ENCODE measurements around the gene RBFOX1.

Gene RBFOX1

GRCh38 chr16:7545251-7545650, 212.6 kb downstream of the RBFOX1 start:
- DNase-seq, result no peak

GRCh38 chr16:7546948-7547347, 214.3 kb downstream of the RBFOX1 start:
- no peak for DNase-seq

- DNase-seq, result no peak
Observed at GRCh38 chr16:7547736-7548135, 215.1 kb downstream of the RBFOX1 start.

- DNase-seq, result no peak
Observed at GRCh38 chr16:7548796-7549318, 216.2 kb downstream of the RBFOX1 start.

GRCh38 chr16:7550096-7550495, 217.5 kb downstream of the RBFOX1 start:
- no peak for DNase-seq

- DNase-seq, result no peak
Observed at GRCh38 chr16:7555459-7555858, 222.8 kb downstream of the RBFOX1 start.

- DNase-seq, result no peak
Observed at GRCh38 chr16:7561908-7562405, 229.3 kb downstream of the RBFOX1 start.

GRCh38 chr16:7566360-7566759, 233.7 kb downstream of the RBFOX1 start:
- DNase-seq, result no peak

- DNase-seq, result no peak
Observed at GRCh38 chr16:7571366-7571765, 238.7 kb downstream of the RBFOX1 start.

- no peak for DNase-seq
Observed at GRCh38 chr16:7577588-7577987, 244.9 kb downstream of the RBFOX1 start.

GRCh38 chr16:7579454-7579853, 246.8 kb downstream of the RBFOX1 start:
- no peak for DNase-seq

GRCh38 chr16:7581175-7581574, 248.5 kb downstream of the RBFOX1 start:
- DNase-seq, result no peak

GRCh38 chr16:7583396-7583795, 250.8 kb downstream of the RBFOX1 start:
- DNase-seq, result no peak

- DNase-seq, result no peak
Observed at GRCh38 chr16:7584561-7584960, 251.9 kb downstream of the RBFOX1 start.

- DNase-seq, result no peak
Observed at GRCh38 chr16:7585705-7586104, 253.1 kb downstream of the RBFOX1 start.

GRCh38 chr16:7590934-7591333, 258.3 kb downstream of the RBFOX1 start:
- no peak for DNase-seq

- DNase-seq, result no peak
Observed at GRCh38 chr16:7596308-7596707, 263.7 kb downstream of the RBFOX1 start.

GRCh38 chr16:7597677-7598076, 265.0 kb downstream of the RBFOX1 start:
- no peak for DNase-seq

- DNase-seq, result no peak
Observed at GRCh38 chr16:7601100-7601499, 268.5 kb downstream of the RBFOX1 start.

- no peak for DNase-seq
Observed at GRCh38 chr16:7602291-7602950, 269.8 kb downstream of the RBFOX1 start.

- DNase-seq, result no peak
Observed at GRCh38 chr16:7605812-7606211, 273.2 kb downstream of the RBFOX1 start.

GRCh38 chr16:7612671-7613070, 280.0 kb downstream of the RBFOX1 start:
- no peak for DNase-seq

- DNase-seq, result no peak
Observed at GRCh38 chr16:7613518-7613917, 280.9 kb downstream of the RBFOX1 start.

GRCh38 chr16:7614021-7614795, 281.6 kb downstream of the RBFOX1 start:
- DNase-seq, result no peak

Data from activated CD4-positive, alpha-beta T cell treated with anti-CD3 and anti-CD28 coated beads for 4 hours (primary cell).